ENCODE measurements around the gene ITGB4. TPM values are rescaled to one million over a fixed set of nuclear protein-coding genes. Genes with fewer than 3 reads are reported as not detected.

ITGB4 gene
- total RNA-seq, 4 donors from 2014 or later, result 36.5 to 57.4 (median 46.6) TPM

GRCh38 chr17:75755205-75755901, 34.1 kb downstream of the ITGB4 start:
- Histone ChIP-seq H3K4me3 (no peak overlapping the region), H3K27ac (replicated peaks in 1 of 4) (no peak overlapping the region), H3K27me3 (no peaks in the 10 kb centered on the region), H3K36me3 (peaks cover 0 to 93% (median 35%) of the 10 kb centered on the region in 4 donors), H3K9me3 (no peaks in the 10 kb centered on the region), H3K4me1 (peaks cover 11 to 29% (median 25%) of the 10 kb centered on the region in 4 donors)
- intact Hi-C loops (cut with DNase I), result no loop called here
- DNase-seq (ENCODE audit: extremely low spot score), result no peak
- TF ChIP-seq EP300 (IDR thresholded peaks at IDR 0.05), result no peak
- no peak for TF ChIP-seq CTCF (IDR thresholded peaks at IDR 0.05)
- TF ChIP-seq POLR2A (IDR thresholded peaks at IDR 0.05; ENCODE audit: low read depth), result no peak
- TF ChIP-seq POLR2AphosphoS5 (IDR thresholded peaks at IDR 0.05), result no peak
- 92% methylated on average over 17 of the region's 20 CpGs for WGBS

- Histone ChIP-seq H3K36me3 (peaks cover 0 to 92% (median 33%) of the 10 kb centered on the region in 4 donors), H3K4me3 (no peak overlapping the region)
Measured at GRCh38 chr17:75755990-75756389, 34.7 kb downstream of the ITGB4 start.

GRCh38 chr17:75756451-75757085, 35.3 kb downstream of the ITGB4 start:
- no peak for DNase-seq (ENCODE audit: extremely low spot score)
- Histone ChIP-seq H3K9me3 (no peaks in the 10 kb centered on the region), H3K27ac (replicated peaks in 1 of 4) (no peak overlapping the region), H3K4me3 (no peak overlapping the region), H3K36me3 (peaks cover 0 to 88% (median 33%) of the 10 kb centered on the region in 4 donors), H3K27me3 (no peaks in the 10 kb centered on the region), H3K4me1 (peaks cover 11 to 29% (median 24%) of the 10 kb centered on the region in 4 donors)
- TF ChIP-seq POLR2A (IDR thresholded peaks at IDR 0.05; ENCODE audit: low read depth) (no peak), CTCF (IDR thresholded peaks at IDR 0.05) (no peak), POLR2AphosphoS5 (IDR thresholded peaks at IDR 0.05) (no peak), EP300 (IDR thresholded peaks at IDR 0.05) (no peak)
- intact Hi-C loops (cut with DNase I), result no loop called here
- WGBS, result 90% methylated on average over 13 of the region's 29 CpGs

More at GRCh38 chr17:75755990-75756389, 34.7 kb downstream of the ITGB4 start:
- TF ChIP-seq POLR2AphosphoS5 (IDR thresholded peaks at IDR 0.05), result no peak
- TF ChIP-seq POLR2A (IDR thresholded peaks at IDR 0.05; ENCODE audit: low read depth), result no peak
- TF ChIP-seq CTCF (IDR thresholded peaks at IDR 0.05), result no peak
- no peak for TF ChIP-seq EP300 (IDR thresholded peaks at IDR 0.05)
- H3K4me1 ChIP-seq, result peaks cover 11 to 29% (median 24%) of the 10 kb centered on the region in 4 donors
- intact Hi-C loops (cut with DNase I), result no loop called here
- H3K27me3 ChIP-seq, result no peaks in the 10 kb centered on the region
- DNase-seq (ENCODE audit: extremely low spot score), result no peak
- H3K27ac ChIP-seq (replicated peaks in 1 of 4), result no peak overlapping the region
- no CpG with 5 or more reads among the region's 2 CpGs for WGBS
- no peaks in the 10 kb centered on the region for H3K9me3 ChIP-seq

GRCh38 chr17:75757086-75757681, 35.9 kb downstream of the ITGB4 start:
- intact Hi-C loops (cut with DNase I), result no loop called here
- no peaks in the 10 kb centered on the region for H3K9me3 ChIP-seq
- H3K27ac ChIP-seq (replicated peaks in 1 of 4), result no peak overlapping the region
- TF ChIP-seq CTCF (IDR thresholded peaks at IDR 0.05) (no peak), POLR2A (IDR thresholded peaks at IDR 0.05; ENCODE audit: low read depth) (no peak), POLR2AphosphoS5 (IDR thresholded peaks at IDR 0.05) (no peak), EP300 (IDR thresholded peaks at IDR 0.05) (no peak)
- peaks cover 11 to 29% (median 24%) of the 10 kb centered on the region in 4 donors for H3K4me1 ChIP-seq
- WGBS, result 84% methylated on average over 5 of the region's 21 CpGs
- H3K36me3 ChIP-seq, result peaks cover 0 to 86% (median 31%) of the 10 kb centered on the region in 4 donors
- no peak overlapping the region for H3K4me3 ChIP-seq
- no peak for DNase-seq (ENCODE audit: extremely low spot score)
- no peaks in the 10 kb centered on the region for H3K27me3 ChIP-seq

All from esophagus muscularis mucosa (tissue), 4 donors.